Skeletal muscle tissue (tissue), 4 donors: Measurements from ENCODE around the gene PPP1R7. TPM values are rescaled to one million over a fixed set of nuclear protein-coding genes. Genes with fewer than 3 reads are reported as not detected.
"Not testable (repeated sequence)": the region's sequence is repeated elsewhere in the genome, so short reads cannot be mapped to it uniquely, and the experiment has no call there.

Experiments
- H3K27ac ChIP-seq: one replicate; pipeline ENCODE4 v1.7.0; 2013; ENCODE audit warnings: mild to moderate bottlenecking, low read depth, low read length, inconsistent platforms
- H3K27me3 ChIP-seq, 3 donors: one replicate each; pipeline ENCODE4 v1.7.0; 2013; ENCODE audit warnings: low read length in 3 of 3; ENCODE audit not compliant: control insufficient read depth in 3 of 3, insufficient read depth in 3 of 3
- H3K36me3 ChIP-seq, 3 donors: one replicate each; pipeline ENCODE4 v1.7.0; 2013; ENCODE audit warnings: low read length in 3 of 3; ENCODE audit not compliant: control insufficient read depth in 3 of 3, insufficient read depth in 3 of 3
- H3K4me1 ChIP-seq, 3 donors: one replicate each; pipeline ENCODE4 v1.7.0; 2013; ENCODE audit warnings: low read length in 3 of 3, mild to moderate bottlenecking in 3 of 3; ENCODE audit not compliant: control insufficient read depth in 3 of 3, insufficient read depth in 3 of 3
- H3K4me3 ChIP-seq, 3 donors: one replicate each; pipeline ENCODE4 v1.7.0; 2013; ENCODE audit warnings: low read length in 3 of 3
- H3K9ac ChIP-seq, 3 donors: one replicate each; pipeline ENCODE4 v1.7.0; 2013; ENCODE audit warnings: low read length in 3 of 3, mild to moderate bottlenecking in 3 of 3, moderate library complexity in 2 of 3, low read depth in 1 of 3
- H3K9me3 ChIP-seq, 3 donors: one replicate each; pipeline ENCODE4 v1.7.0; 2013; ENCODE audit warnings: low read length in 3 of 3; ENCODE audit not compliant: control insufficient read depth in 3 of 3
- total RNA-seq: library from RNA; depleted of rRNA; stranded (reverse); fragments of >200 nt; gene quantifications from one replicate; pipeline ENCODE4 v1.2.3, GENCODE V29; 2014
- donor health status: Osteomylitis.

Gene PPP1R7
- total RNA-seq = 44.4 TPM

- Histone ChIP-seq H3K9ac (peak within 1 kb of the TSS; percentile 77 to 91 (median 87)), H3K27ac (peak within 1 kb of the TSS; percentile 81), H3K4me3 (peak within 1 kb of the TSS; percentile 94 to 97 (median 95)), H3K36me3 (peaks cover 5 to 11% (median 7%) of the 10 kb centered on the region in 3 donors), H3K27me3 (no peaks in the 10 kb centered on the region), H3K9me3 (no peaks in the 10 kb centered on the region), H3K4me1 (peaks cover 17 to 31% (median 17%) of the 10 kb centered on the region in 3 donors)
Observed at GRCh38 chr2:241149925-241150659, at the start of gene PPP1R7. PPP1R7 (plus strand) TSS chr2:241150467; CDS start chr2:241150496, 29 bp downstream.

GRCh38 chr2:241102239-241102803 is 47.9 kb upstream of the PPP1R7 start, which contains the start of gene MTERF4:
MTERF4 (minus strand) TSS chr2:241102287; CDS start chr2:241102273, 14 bp downstream.
- Histone ChIP-seq H3K9ac (peak within 1 kb of the TSS; percentile 94 to 99 (median 98)), H3K27ac (peak within 1 kb of the TSS; percentile 90), H3K36me3 (peaks cover 2 to 15% (median 14%) of the 10 kb centered on the region in 3 donors), H3K4me1 (peaks cover 17 to 35% (median 19%) of the 10 kb centered on the region in 3 donors), H3K4me3 (peak within 1 kb of the TSS; percentile 83 to 94 (median 92)), H3K9me3 (no peaks in the 10 kb centered on the region), H3K27me3 (no peaks in the 10 kb centered on the region)

- Histone ChIP-seq H3K27ac (no peak overlapping the region), H3K4me3 (peak overlapping the region; percentile 83 to 94 (median 92)), H3K9ac (peak overlapping the region; percentile 94 to 99 (median 98)), H3K27me3 (no peaks in the 10 kb centered on the region), H3K9me3 (no peaks in the 10 kb centered on the region), H3K4me1 (peaks cover 17 to 35% (median 19%) of the 10 kb centered on the region in 3 donors), H3K36me3 (peaks cover 0 to 14% (median 13%) of the 10 kb centered on the region in 3 donors)
Observed at GRCh38 chr2:241103176-241103595, 47.1 kb upstream of the PPP1R7 start.

- not testable (repeated sequence) for H3K27me3 ChIP-seq, H3K4me3 ChIP-seq, H3K9ac ChIP-seq, H3K36me3 ChIP-seq, H3K27ac ChIP-seq, H3K9me3 ChIP-seq
- peaks cover 14 to 28% (median 19%) of the 10 kb centered on the region in 3 donors for H3K4me1 ChIP-seq
Observed at GRCh38 chr2:241104611-241105010, 45.7 kb upstream of the PPP1R7 start.

GRCh38 chr2:241105641-241106040 is 44.6 kb upstream of the PPP1R7 start:
- no peak overlapping the region for H3K27ac ChIP-seq
- H3K4me3 ChIP-seq = no peak overlapping the region
- no peaks in the 10 kb centered on the region for H3K9me3 ChIP-seq
- peaks cover 13 to 20% (median 14%) of the 10 kb centered on the region in 3 donors for H3K4me1 ChIP-seq
- H3K36me3 ChIP-seq = no peaks in the 10 kb centered on the region
- no peak overlapping the region for H3K9ac ChIP-seq
- H3K27me3 ChIP-seq = no peaks in the 10 kb centered on the region

GRCh38 chr2:241107031-241107783 is 43.1 kb upstream of the PPP1R7 start:
- Histone ChIP-seq H3K9me3 (no peaks in the 10 kb centered on the region), H3K27me3 (no peaks in the 10 kb centered on the region), H3K27ac (no peak overlapping the region), H3K9ac (no peak overlapping the region), H3K4me3 (no peak overlapping the region), H3K36me3 (no peaks in the 10 kb centered on the region), H3K4me1 (peaks cover 3 to 10% (median 6%) of the 10 kb centered on the region in 3 donors)

- H3K36me3 ChIP-seq = peaks cover 0 to 2% (median 0%) of the 10 kb centered on the region in 3 donors
- H3K4me1 ChIP-seq = no peaks in the 10 kb centered on the region
- H3K9me3 ChIP-seq = no peaks in the 10 kb centered on the region
- H3K27ac ChIP-seq = no peak overlapping the region
- no peak overlapping the region for H3K9ac ChIP-seq
- H3K4me3 ChIP-seq = no peak overlapping the region
- H3K27me3 ChIP-seq = no peaks in the 10 kb centered on the region
Observed at GRCh38 chr2:241108271-241109209, 41.7 kb upstream of the PPP1R7 start.

GRCh38 chr2:241109210-241110088 is 40.8 kb upstream of the PPP1R7 start:
- Histone ChIP-seq H3K27ac (no peak overlapping the region), H3K9me3 (no peaks in the 10 kb centered on the region), H3K36me3 (peaks cover 0 to 2% (median 0%) of the 10 kb centered on the region in 3 donors), H3K4me1 (no peaks in the 10 kb centered on the region), H3K9ac (no peak overlapping the region), H3K27me3 (no peaks in the 10 kb centered on the region), H3K4me3 (no peak overlapping the region)
